CD4-positive, alpha-beta T cell (primary cell): Measurements from ENCODE around the gene PIMREG. TPM values are rescaled to one million over a fixed set of nuclear protein-coding genes. Genes with fewer than 3 reads are reported as not detected.

Source experiments
- ATAC-seq: fragments of 200-7000 bp; cut with Tn5 transposase; one replicate; pipeline ENCODE4 v1.10.0; 2022; ENCODE audit warnings: mild to moderate bottlenecking; ENCODE audit not compliant: poor library complexity
- CTCF ChIA-PET: fragments of 350-600 bp; sonication (Branson Sonifier 250); formaldehyde crosslinking; loops from one replicate; lab custom pipeline; 2021; ENCODE audit warnings: antibody characterized with exemption, inconsistent platforms; lab: Charles Lee
- POLR2A ChIA-PET: fragments of 350-600 bp; sonication (Branson Sonifier 250); formaldehyde crosslinking; loops from one replicate; lab custom pipeline; 2021; ENCODE audit warnings: antibody characterized with exemption, inconsistent platforms; lab: Charles Lee
- DNase-seq, 14 experiments: peaks; one replicate each; pipeline ENCODE4 v3.0.0-alpha.2; 2013 to 2020; ENCODE audit warnings: mixed read lengths in 2 of 14
- H3K27ac ChIP-seq, 2 donors: one replicate each; pipeline versions ENCODE4 v1.5.1 to v1.7.0; 2013; ENCODE audit warnings: low read length in 2 of 2, low read depth in 1 of 2, mild to moderate bottlenecking in 1 of 2
- H3K27me3 ChIP-seq, 2 experiments: 1 replicate in 1 of 2; 2 replicates in 1 of 2; pipeline versions ENCODE4 v1.6.1 to v1.7.0; 2013; ENCODE audit warnings: low read length in 2 of 2, control low read depth in 1 of 2, mild to moderate bottlenecking in 1 of 2, moderate library complexity in 1 of 2; ENCODE audit not compliant: insufficient read depth in 2 of 2, control insufficient read depth in 1 of 2
- H3K36me3 ChIP-seq: one replicate; pipeline ENCODE4 v1.6.1; 2013; ENCODE audit warnings: low read length, control low read depth; ENCODE audit not compliant: insufficient read depth
- H3K4me1 ChIP-seq: one replicate; pipeline ENCODE4 v1.6.1; 2013; ENCODE audit warnings: low read length, control low read depth; ENCODE audit not compliant: insufficient read depth
- H3K4me3 ChIP-seq: one replicate; pipeline ENCODE4 v1.5.1; 2013; ENCODE audit warnings: mild to moderate bottlenecking, low read length, moderate library complexity
- H3K9me3 ChIP-seq, 2 experiments: 1 replicate in 1 of 2; 2 replicates in 1 of 2; pipeline versions ENCODE4 v1.6.1 to v1.7.0; 2013; ENCODE audit warnings: low read length in 2 of 2, mild to moderate bottlenecking in 2 of 2, control low read depth in 1 of 2, moderate library complexity in 1 of 2; ENCODE audit not compliant: control insufficient read depth in 1 of 2, insufficient read depth in 1 of 2
- H3K27ac Mint-ChIP-seq: one replicate; pipeline ENCODE4 v1.8.0; 2020; ENCODE audit warnings: mixed read lengths
- H3K27me3 Mint-ChIP-seq: one replicate; pipeline ENCODE4 v1.8.0; 2021; ENCODE audit warnings: mixed read lengths
- H3K36me3 Mint-ChIP-seq: one replicate; pipeline ENCODE4 v1.8.0; 2021; ENCODE audit warnings: low read depth, mixed read lengths
- H3K4me1 Mint-ChIP-seq: one replicate; pipeline ENCODE4 v1.8.0; 2021; ENCODE audit warnings: low read depth, mixed read lengths
- H3K4me3 Mint-ChIP-seq: one replicate; pipeline ENCODE4 v1.8.0; 2020; ENCODE audit warnings: mild to moderate bottlenecking, mixed read lengths
- H3K9me3 Mint-ChIP-seq: one replicate; pipeline ENCODE4 v1.8.0; 2020; ENCODE audit warnings: mixed read lengths
- CTCF ChIP-seq: fragments of 200-600 bp; IDR thresholded peaks from one replicate; pipeline ENCODE4 v1.8.0; 2022; ENCODE audit warnings: antibody characterized with exemption, mild to moderate bottlenecking
- intact Hi-C, 2 experiments: fragments of 100-400 bp; cut with DNase I in 1 of 2; cut with micrococcal nuclease in 1 of 2; formaldehyde crosslinking; loops; one replicate each; pipeline versions ENCODE4 v1.15.1 to v1.9.0; 2023 to 2025; cut with DNase I, micrococcal nuclease
- total RNA-seq, 174 experiments: library from RNA in 2 of 174; stranded (reverse) in 2 of 174; gene quantifications; one replicate each; pipeline ENCODE4 v1.2.3 and lab custom pipeline; 2021 to 2026

PIMREG gene
- total RNA-seq, 2 experiments from 2014 or later: not detected

GRCh38 chr17:6422654-6423241 is 21.5 kb upstream of the PIMREG start:
- no peaks in the 10 kb centered on the region for H3K9me3 ChIP-seq
- H3K27me3 ChIP-seq: peaks cover 0 to 5% of the 10 kb centered on the region in 2 experiments
- Mint-ChIP-seq H3K4me3 (no peak overlapping the region), H3K27ac (no peak overlapping the region), H3K4me1 (peaks cover 10% of the 10 kb centered on the region), H3K27me3 (peaks cover 35% of the 10 kb centered on the region), H3K36me3 (no peaks in the 10 kb centered on the region), H3K9me3 (no peaks in the 10 kb centered on the region)
- intact Hi-C loops: loop anchor here (1.0 to 10.0 kb wide), 5 partner anchors 830 to 1178 kb away; no protein-coding TSS in a partner anchor
- ATAC-seq (no peak), DNase-seq (no peak)
- no peak for TF ChIP-seq CTCF
- ChIA-PET CTCF (interaction anchor here (1.7 to 2.7 kb wide), 2 partner anchors 13 to 14 kb away, joined by 4 to 7 read pairs; no protein-coding TSS in a partner anchor), POLR2A (no interaction called here)
- H3K4me3 ChIP-seq: no peak overlapping the region
- no peak overlapping the region for H3K27ac ChIP-seq
- no peaks in the 10 kb centered on the region for H3K36me3 ChIP-seq
- H3K4me1 ChIP-seq: peaks cover 20% of the 10 kb centered on the region

- Mint-ChIP-seq H3K9me3 (no peaks in the 10 kb centered on the region), H3K27ac (no peak overlapping the region), H3K27me3 (peaks cover 31% of the 10 kb centered on the region), H3K4me3 (no peak overlapping the region), H3K4me1 (peaks cover 16% of the 10 kb centered on the region), H3K36me3 (no peaks in the 10 kb centered on the region)
- H3K4me3 ChIP-seq: no peak overlapping the region
- H3K27me3 ChIP-seq: peaks cover 0 to 5% of the 10 kb centered on the region in 2 experiments
- no peak overlapping the region for H3K27ac ChIP-seq
- ChIA-PET CTCF (interaction anchor here (2.7 kb wide), 1 partner anchor 12 kb away, joined by 7 read pairs; no protein-coding TSS in a partner anchor), POLR2A (no interaction called here)
- no peak for TF ChIP-seq CTCF
- DNase-seq (no peak), ATAC-seq (no peak)
- no peaks in the 10 kb centered on the region for H3K36me3 ChIP-seq
- H3K4me1 ChIP-seq: peaks cover 27% of the 10 kb centered on the region
- H3K9me3 ChIP-seq: no peaks in the 10 kb centered on the region
- intact Hi-C loops: loop anchor here (5.0 to 10.0 kb wide), 3 partner anchors 979 to 1179 kb away; no protein-coding TSS in a partner anchor
Observed at GRCh38 chr17:6423931-6424330, 20.3 kb upstream of the PIMREG start.

- peaks cover 16% of the 10 kb centered on the region for H3K4me1 Mint-ChIP-seq
Observed at GRCh38 chr17:6425407-6425806, 18.8 kb upstream of the PIMREG start.

More at GRCh38 chr17:6425407-6425806, 18.8 kb upstream of the PIMREG start:
- no peak for DNase-seq
- no peak overlapping the region for H3K4me3 Mint-ChIP-seq
- H3K36me3 Mint-ChIP-seq: no peaks in the 10 kb centered on the region
- intact Hi-C loops: loop anchor here (10.0 kb wide), 2 partner anchors 981 to 1181 kb away; no protein-coding TSS in a partner anchor
- ChIA-PET CTCF (interaction anchor here (0.6 to 2.7 kb wide), 2 partner anchors 11 to 1019 kb away, joined by 3 to 7 read pairs; no protein-coding TSS in a partner anchor), POLR2A (no interaction called here)
- H3K4me3 ChIP-seq: no peak overlapping the region
- no peak overlapping the region for H3K27ac Mint-ChIP-seq
- no peak overlapping the region for H3K27ac ChIP-seq
- H3K27me3 ChIP-seq: peaks cover 0 to 5% of the 10 kb centered on the region in 2 experiments
- peaks cover 28% of the 10 kb centered on the region for H3K27me3 Mint-ChIP-seq
- peaks cover 27% of the 10 kb centered on the region for H3K4me1 ChIP-seq
- H3K9me3 ChIP-seq: peaks cover 0 to 3% of the 10 kb centered on the region in 2 experiments
- no peak for TF ChIP-seq CTCF
- H3K36me3 ChIP-seq: no peaks in the 10 kb centered on the region
- no peak for ATAC-seq
- H3K9me3 Mint-ChIP-seq: peaks cover 3% of the 10 kb centered on the region
